GM23248 (cell line): ENCODE results near the gene KIF25.

ENCODE experiments used
- EZH2 ChIP-seq: fragments of 200-600 bp; sonication (generic); IDR thresholded peaks from 2 replicates; pipeline ENCODE4 v1.6.1; 2018; ENCODE audit warnings: antibody characterized with exemption, mild to moderate bottlenecking; ENCODE audit not compliant: insufficient read depth, poor library complexity, severe bottlenecking
- EZH2phosphoT487 ChIP-seq: fragments of 200-600 bp; sonication (generic); IDR thresholded peaks from 2 replicates; pipeline ENCODE4 v1.6.1; 2018; ENCODE audit warnings: antibody characterized with exemption, moderate library complexity, mild to moderate bottlenecking, low read depth; ENCODE audit not compliant: insufficient read depth

DNA sequence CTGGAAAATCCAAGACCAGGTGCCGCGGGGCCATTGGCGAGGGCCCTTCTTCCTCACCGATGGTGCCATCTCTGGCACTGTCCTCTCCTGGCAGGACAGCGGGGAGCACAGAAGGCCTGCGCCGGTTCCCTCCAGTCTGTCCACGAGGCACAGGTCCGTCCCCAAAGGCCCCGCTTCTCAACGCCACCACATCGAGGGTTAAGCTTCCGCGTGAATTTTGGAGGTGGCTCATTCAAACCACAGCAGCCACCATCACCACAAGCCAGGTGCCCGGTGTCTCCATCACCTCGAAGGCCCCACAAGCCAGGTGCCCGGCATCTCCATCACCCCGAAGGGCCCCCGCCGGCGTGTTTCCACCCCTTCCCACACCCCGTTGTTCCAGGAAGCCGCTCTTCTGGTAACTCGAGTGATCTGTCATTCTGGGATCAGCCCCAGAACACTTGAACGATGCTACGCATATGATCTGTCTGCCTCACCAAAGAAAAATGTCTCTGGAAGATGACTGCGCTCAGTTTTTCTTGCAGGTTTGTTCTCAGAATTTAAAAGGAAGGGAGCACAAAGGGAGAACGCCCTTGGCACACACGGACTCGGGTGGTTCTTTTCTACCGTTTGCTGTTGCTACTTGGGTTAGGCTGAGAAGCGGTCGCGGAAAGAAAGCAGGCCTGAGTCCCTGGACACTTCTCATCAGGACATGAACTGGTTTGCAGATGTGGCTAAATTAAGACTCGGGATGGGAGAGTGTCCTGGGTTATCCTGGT is 9.9 kb upstream of the KIF25 start:
- TF ChIP-seq EZH2phosphoT487 (no peak), EZH2 (no peak)
